Measurements from ENCODE around the gene RER1.

Gene RER1

GRCh38 chr1:2449636-2450454 lies 58.2 kb downstream of the RER1 start:
- DNase-seq = no peak

GRCh38 chr1:2451741-2452140 lies 60.1 kb downstream of the RER1 start:
- DNase-seq = no peak

- DNase-seq = no peak
Measured at GRCh38 chr1:2452201-2452931, 60.7 kb downstream of the RER1 start.

GRCh38 chr1:2452932-2453315 lies 61.3 kb downstream of the RER1 start:
- no peak for DNase-seq

- DNase-seq = no peak
Measured at GRCh38 chr1:2454227-2454626, 62.6 kb downstream of the RER1 start.
